H1 (cell line): Measurements from ENCODE around the gene TMEM97. TPM values are rescaled to one million over a fixed set of nuclear protein-coding genes. Genes with fewer than 3 reads are reported as not detected.

Experiments used
- CTCF ChIA-PET: fragments of 300-600 bp; sonication (Branson Sonifier 250); formaldehyde crosslinking; loops from one replicate; lab custom pipeline; 2021; ENCODE audit not compliant: partially characterized antibody; lab: Charles Lee
- POLR2A ChIA-PET: fragments of 300-600 bp; sonication (Branson Sonifier 250); formaldehyde crosslinking; loops from one replicate; lab custom pipeline; 2021; ENCODE audit warnings: inconsistent platforms; ENCODE audit not compliant: partially characterized antibody; lab: Charles Lee
- DNase-seq, 2 experiments: peaks; one replicate each; pipeline versions ENCODE4 v3.0.0 to v3.0.0-alpha.2; 2010 to 2022; ENCODE audit warnings: low spot score in 2 of 2, low read depth in 1 of 2, mixed read lengths in 1 of 2
- FAIRE-seq: peaks from 2 replicates; lab custom pipeline; 2011; peaks lifted over from hg19 to GRCh38; lab: Jason Lieb, UNC
- H2AFZ ChIP-seq: 2 replicates; pipeline ENCODE4 v1.8.1; 2012; ENCODE audit warnings: low read length, inconsistent platforms
- H2AK5ac ChIP-seq: 2 replicates; pipeline ENCODE4 v1.6.1; 2013; ENCODE audit warnings: low read depth, low read length
- H2BK120ac ChIP-seq: replicated peaks from 2 replicates; pipeline ENCODE3; 2013; ENCODE audit warnings: low read depth, low read length, inconsistent platforms
- H2BK12ac ChIP-seq: 2 replicates; pipeline ENCODE4 v1.6.1; 2013; ENCODE audit warnings: low read depth, low read length
- H2BK15ac ChIP-seq: 2 replicates; pipeline ENCODE4 v1.6.1; 2013; ENCODE audit warnings: low read length
- H2BK20ac ChIP-seq: 2 replicates; pipeline ENCODE4 v1.6.1; 2013; ENCODE audit warnings: low read length
- H2BK5ac ChIP-seq: 2 replicates; pipeline ENCODE4 v1.6.1; 2013; ENCODE audit warnings: low read depth, low read length
- H3K14ac ChIP-seq: 2 replicates; pipeline ENCODE4 v1.6.1; 2013; ENCODE audit warnings: inconsistent platforms; ENCODE audit not compliant: insufficient read length
- H3K18ac ChIP-seq: 2 replicates; pipeline ENCODE4 v1.6.1; 2013; ENCODE audit warnings: low read length; ENCODE audit errors: extremely low read depth
- H3K23ac ChIP-seq: 2 replicates; pipeline ENCODE4 v1.6.1; 2013; ENCODE audit warnings: inconsistent platforms; ENCODE audit not compliant: insufficient read length
- H3K23me2 ChIP-seq: 2 replicates; pipeline ENCODE4 v1.6.1; 2013; ENCODE audit warnings: low read depth, low read length
- H3K27ac ChIP-seq: 2 replicates; pipeline ENCODE4 v1.6.1; 2011; ENCODE audit warnings: low read depth, low read length, inconsistent platforms
- H3K27me3 ChIP-seq, 4 experiments: replicated peaks in 1 of 4; 1 replicate in 1 of 4; 2 replicates in 3 of 4; pipeline versions ENCODE4 v1.6.1 to v1.8.1; 2011 to 2013; ENCODE audit warnings: low read length in 3 of 4, mild to moderate bottlenecking in 3 of 4, inconsistent platforms in 2 of 4, mixed read lengths in 2 of 4, moderate library complexity in 1 of 4; ENCODE audit not compliant: control insufficient read depth in 3 of 4, insufficient read depth in 3 of 4; ENCODE audit errors: extremely low read depth in 1 of 4
- H3K36me3 ChIP-seq, 4 experiments: 2 replicates each; pipeline versions ENCODE4 v1.6.1 to v1.8.1; 2011 to 2013; ENCODE audit warnings: mild to moderate bottlenecking in 4 of 4, low read length in 3 of 4, moderate library complexity in 2 of 4, control low read depth in 1 of 4, inconsistent platforms in 1 of 4; ENCODE audit not compliant: insufficient read depth in 4 of 4, control insufficient read depth in 2 of 4
- H3K4ac ChIP-seq: replicated peaks from 2 replicates; pipeline ENCODE3; 2013; ENCODE audit warnings: low read length, low read depth, mixed read lengths, inconsistent platforms; ENCODE audit not compliant: insufficient read length
- H3K4me1 ChIP-seq, 4 experiments: replicated peaks in 1 of 4; 1 replicate in 1 of 4; 2 replicates in 3 of 4; pipeline versions ENCODE4 v1.6.1 to v1.8.1; 2011 to 2013; ENCODE audit warnings: low read length in 3 of 4, inconsistent platforms in 2 of 4, mixed read lengths in 1 of 4; ENCODE audit not compliant: insufficient read depth in 4 of 4, control insufficient read depth in 3 of 4
- H3K4me2 ChIP-seq, 2 experiments: 2 replicates each; pipeline versions ENCODE4 v1.6.1 to v1.8.1; 2011 to 2013; ENCODE audit warnings: low read depth in 2 of 2, low read length in 2 of 2, control low read depth in 1 of 2, inconsistent platforms in 1 of 2, mild to moderate bottlenecking in 1 of 2; ENCODE audit not compliant: insufficient read depth in 1 of 2
- H3K4me3 ChIP-seq, 4 experiments: fragments of 200-600, 300-600 bp in 1 of 4; sonication (generic), shearing (Covaris generic), sonication (Bioruptor Twin) in 1 of 4; 2 replicates each; pipeline versions ENCODE4 v1.5.1 to v1.8.1; 2011 to 2016; ENCODE audit warnings: low read length in 4 of 4, low read depth in 3 of 4, control low read depth in 2 of 4, inconsistent platforms in 2 of 4, mild to moderate bottlenecking in 2 of 4, mixed read lengths in 1 of 4, moderate library complexity in 1 of 4; ENCODE audit not compliant: insufficient read depth in 2 of 4; ENCODE audit errors: extremely low read depth in 1 of 4
- H3K56ac ChIP-seq: replicated peaks from 2 replicates; pipeline ENCODE3; 2013; ENCODE audit warnings: low read depth, mild to moderate bottlenecking, mixed read lengths, low read length, inconsistent platforms; ENCODE audit not compliant: insufficient read length
- H3K79me1 ChIP-seq: 2 replicates; pipeline ENCODE4 v1.6.1; 2013; ENCODE audit warnings: low read depth, low read length, control low read depth
- H3K79me2 ChIP-seq, 2 experiments: 2 replicates each; pipeline versions ENCODE4 v1.6.1 to v1.8.1; 2012 to 2013; ENCODE audit warnings: low read length in 2 of 2, mild to moderate bottlenecking in 2 of 2, inconsistent platforms in 1 of 2; ENCODE audit not compliant: insufficient read depth in 2 of 2, control insufficient read depth in 1 of 2
- H3K9ac ChIP-seq, 4 experiments: replicated peaks in 1 of 4; 1 replicate in 1 of 4; 2 replicates in 3 of 4; pipeline versions ENCODE4 v1.6.1 to v1.8.1; 2011 to 2013; ENCODE audit warnings: low read depth in 3 of 4, low read length in 3 of 4, control low read depth in 2 of 4, mild to moderate bottlenecking in 2 of 4, moderate library complexity in 2 of 4, inconsistent platforms in 1 of 4; ENCODE audit errors: extremely low read depth in 1 of 4
- H3K9me3 ChIP-seq, 2 experiments: 2 replicates each; pipeline versions ENCODE4 v1.6.1 to v1.8.1; 2012 to 2013; ENCODE audit warnings: mild to moderate bottlenecking in 2 of 2, moderate library complexity in 2 of 2, control low read depth in 1 of 2, inconsistent platforms in 1 of 2, low read depth in 1 of 2, low read length in 1 of 2, mixed read lengths in 1 of 2; ENCODE audit not compliant: insufficient read depth in 2 of 2
- H4K20me1 ChIP-seq, 2 experiments: replicated peaks in 1 of 2; 2 replicates each; pipeline versions ENCODE3 to v1.8.1; 2011 to 2013; ENCODE audit warnings: inconsistent platforms in 2 of 2, low read length in 2 of 2, mild to moderate bottlenecking in 1 of 2; ENCODE audit not compliant: insufficient read depth in 2 of 2, control insufficient read depth in 1 of 2
- H4K5ac ChIP-seq: 2 replicates; pipeline ENCODE4 v1.6.1; 2013; ENCODE audit warnings: low read length, low read depth, mixed read lengths, inconsistent platforms; ENCODE audit not compliant: insufficient read length
- H4K8ac ChIP-seq: 2 replicates; pipeline ENCODE4 v1.8.0; 2013; ENCODE audit warnings: mild to moderate bottlenecking, moderate library complexity, low read length, inconsistent platforms; ENCODE audit not compliant: insufficient read depth; ENCODE audit errors: extremely low read depth
- H4K91ac ChIP-seq: replicated peaks from 2 replicates; pipeline ENCODE3; 2013; ENCODE audit warnings: low read length, mixed read lengths, inconsistent platforms; ENCODE audit not compliant: insufficient read length
- SP1 ChIP-seq: IDR thresholded peaks from 2 replicates; pipeline ENCODE4 v1.6.1; 2011; ENCODE audit warnings: low read depth, low read length
- SP2 ChIP-seq: IDR thresholded peaks from 2 replicates; pipeline ENCODE4 v1.6.1; 2012; ENCODE audit warnings: mild to moderate bottlenecking, low read length, inconsistent platforms
- WGBS, 2 experiments: shearing (Covaris generic) in 1 of 2; methylation state at CpG; one replicate each; pipeline versions ENCODE4 v1.1.6 to v1.1.7; 2013 to 2015; ENCODE audit warnings: low lambda C conversion rate in 2 of 2, mixed read lengths in 2 of 2, inconsistent platforms in 1 of 2, low coverage in 1 of 2, missing lambda C conversion rate in 1 of 2; ENCODE audit not compliant: insufficient replicate concordance in 2 of 2, insufficient coverage in 1 of 2, insufficient read length in 1 of 2; ENCODE audit errors: extremely low coverage in 1 of 2, missing lambda C conversion rate in 1 of 2; 5-methylcytosine and 5-hydroxymethylcytosine counted together
- polyA plus RNA-seq, 7 experiments: library from polyadenylated mRNA; depleted of rRNA in 3 of 7; stranded (reverse) in 5 of 7; unstranded in 2 of 7; fragments of >200 nt in 5 of 7; fragments of 200-250 nt in 2 of 7; gene quantifications; 1 replicate in 5 of 7; 2 replicates in 1 of 7; 4 replicates in 1 of 7; pipeline versions ENCODE4 v1.2.1 to v1.2.3, GENCODE V29; 2011 to 2013; ENCODE audit warnings: missing spikeins in 2 of 7, mixed read lengths in 2 of 7
- total RNA-seq: library from RNA; stranded (reverse); fragmentation: NEBNext Ultra II Directional; extraction: Animal tissue kit (Norgen Biotek cat#: 25700); gene quantifications from 2 replicates; pipeline ENCODE4 v1.2.1, GENCODE V29; 2021

TMEM97 gene
- total and polyA plus RNA-seq, 2 of the 8 experiments (the other 6 are each of a cell fraction or from before 2014, with no cell fraction given): 126 to 130 TPM

- Histone ChIP-seq H3K4me3 (no peak within 1 kb of the TSS), H3K79me2 (no peaks in the 10 kb centered on the region), H4K91ac (no peak within 1 kb of the TSS), H3K27me3 (no peaks in the 10 kb centered on the region), H3K9me3 (no peaks in the 10 kb centered on the region), H3K18ac (no peak within 1 kb of the TSS), H4K20me1 (no peaks in the 10 kb centered on the region), H3K4me1 (peaks cover 0 to 2% (median under 1%) of the 10 kb centered on the region in 4 experiments; a peak in 1 of 7 replicates), H4K8ac (no peak within 1 kb of the TSS), H3K9ac (no peak within 1 kb of the TSS), H2BK20ac (no peak within 1 kb of the TSS), H2AK5ac (no peak within 1 kb of the TSS), H3K27ac (no peak within 1 kb of the TSS), H2AFZ (no peak within 1 kb of the TSS), H2BK120ac (no peak within 1 kb of the TSS), H2BK12ac (no peak within 1 kb of the TSS), H3K23ac (no peak within 1 kb of the TSS), H3K4ac (no peak within 1 kb of the TSS), H3K36me3 (peaks cover 7 to 19% (median 16%) of the 10 kb centered on the region in 4 experiments; a peak in 7 of 8 replicates), H2BK15ac (no peak within 1 kb of the TSS), H4K5ac (no peak within 1 kb of the TSS), H3K56ac (no peak within 1 kb of the TSS), H3K23me2 (no peaks in the 10 kb centered on the region), H3K4me2 (no peak within 1 kb of the TSS), H3K79me1 (no peaks in the 10 kb centered on the region), H3K14ac (no peak within 1 kb of the TSS), H2BK5ac (no peak within 1 kb of the TSS)
- 91% methylated on average over 13 of the region's 13 CpGs; no CpG with 5 or more reads in 1 of the 2 experiments for WGBS, 2 experiments
- ChIA-PET POLR2A (interaction anchor here (0.9 to 12.7 kb wide), 5 partner anchors 6 to 185 kb away, joined by 3 to 103 read pairs (median 9); partner anchors contain the start of genes IFT20, POLDIP2 and TNFAIP1), CTCF (interaction anchor here (2.0 kb wide), 1 partner anchor 10 kb away, joined by 6 read pairs; no protein-coding TSS in a partner anchor)
- DNase-seq (no peak), FAIRE-seq (no peak)
- no peak for TF ChIP-seq SP2
- no peak for TF ChIP-seq SP1
Measured at GRCh38 chr17:28364665-28365363, 45.8 kb downstream of the TMEM97 start, which contains the start of gene SEBOX. SEBOX (minus strand) TSS chr17:28365199; CDS start chr17:28365151, 48 bp downstream.
